Stimulated activated CD4-positive, alpha-beta T cell treated with anti-CD3 and anti-CD28 coated beads, Interleukin-4, amount 100 ng/mL, for 24 hours (primary cell): ENCODE measurements around the gene NOTCH4.
"Not testable (repeated sequence)": the region's sequence is repeated elsewhere in the genome, so short reads cannot be mapped to it uniquely, and the experiment has no call there.

Experiments used
- DNase-seq: peaks from one replicate; pipeline ENCODE4 v3.0.0-alpha.2; 2020

The NOTCH4 gene

GRCh38 chr6:32216998-32217397 is 6.9 kb downstream of the NOTCH4 start:
- DNase-seq = no peak

GRCh38 chr6:32216285-32216684 is 7.6 kb downstream of the NOTCH4 start:
- no peak for DNase-seq

- no peak for DNase-seq
Measured at GRCh38 chr6:32215617-32216016, 8.2 kb downstream of the NOTCH4 start.

GRCh38 chr6:32214126-32214525 is 9.7 kb downstream of the NOTCH4 start:
- DNase-seq = no peak

- DNase-seq = no peak
Measured at GRCh38 chr6:32213649-32214048, 10.2 kb downstream of the NOTCH4 start.

GRCh38 chr6:32212076-32212760 is 11.6 kb downstream of the NOTCH4 start:
- no peak for DNase-seq

GRCh38 chr6:32211432-32211831 is 12.4 kb downstream of the NOTCH4 start:
- not testable (repeated sequence) for DNase-seq

GRCh38 chr6:32210191-32210601 is 13.7 kb downstream of the NOTCH4 start:
- DNase-seq = no peak

GRCh38 chr6:32208996-32209395 is 14.9 kb downstream of the NOTCH4 start:
- DNase-seq = no peak

- no peak for DNase-seq
Measured at GRCh38 chr6:32204268-32204715, 19.6 kb downstream of the NOTCH4 start.

- no peak for DNase-seq
Measured at GRCh38 chr6:32203426-32204267, 20.2 kb downstream of the NOTCH4 start.

- no peak for DNase-seq
Measured at GRCh38 chr6:32202186-32202585, 21.7 kb downstream of the NOTCH4 start.

GRCh38 chr6:32200711-32201475 is 23.0 kb downstream of the NOTCH4 start:
- no peak for DNase-seq

GRCh38 chr6:32198866-32199265 is 25.0 kb downstream of the NOTCH4 start:
- no peak for DNase-seq

GRCh38 chr6:32198345-32198696 is 25.5 kb downstream of the NOTCH4 start:
- DNase-seq = no peak

GRCh38 chr6:32196682-32197616 is 26.9 kb downstream of the NOTCH4 start:
- DNase-seq = no peak

- peak; percentile 60 for DNase-seq
Measured at GRCh38 chr6:32195902-32196681, 27.8 kb downstream of the NOTCH4 start.

- DNase-seq = peak; percentile 100
Measured at GRCh38 chr6:32195652-32195901, 28.3 kb downstream of the NOTCH4 start.

GRCh38 chr6:32194825-32195651 is 28.8 kb downstream of the NOTCH4 start:
- DNase-seq = peak; percentile 36

GRCh38 chr6:32194388-32194787 is 29.5 kb downstream of the NOTCH4 start:
- DNase-seq = no peak

GRCh38 chr6:32193096-32193495 is 30.8 kb downstream of the NOTCH4 start:
- not testable (repeated sequence) for DNase-seq
